DMS79 treated with DMSO at 0.1 percent for 48 hours (cell line): ENCODE results near the gene COBL.

Source experiments
- DNase-seq: peaks from one replicate; lab custom pipeline; 2025; lab: John Stamatoyannopoulos, UW

COBL gene

GRCh38 chr7:51021906-51022570 lies 294.6 kb downstream of the COBL start:
- DNase-seq, result no peak

- DNase-seq, result no peak
Measured at GRCh38 chr7:51020944-51021343, 295.7 kb downstream of the COBL start.

- DNase-seq, result no peak
Measured at GRCh38 chr7:51019891-51020870, 296.4 kb downstream of the COBL start.

- DNase-seq, result no peak
Measured at GRCh38 chr7:51019191-51019844, 297.3 kb downstream of the COBL start.

- no peak for DNase-seq
Measured at GRCh38 chr7:51017576-51018535, 298.8 kb downstream of the COBL start.

- DNase-seq, result no peak
Measured at GRCh38 chr7:51016546-51016945, 300.1 kb downstream of the COBL start.

- DNase-seq, result no peak
Measured at GRCh38 chr7:51015581-51015980, 301.0 kb downstream of the COBL start.

GRCh38 chr7:51014811-51015210 lies 301.8 kb downstream of the COBL start:
- DNase-seq, result no peak

GRCh38 chr7:51013861-51014511 lies 302.6 kb downstream of the COBL start:
- DNase-seq, result no peak

GRCh38 chr7:51013218-51013786 lies 303.3 kb downstream of the COBL start:
- DNase-seq, result no peak

GRCh38 chr7:51012569-51013217 lies 303.9 kb downstream of the COBL start:
- DNase-seq, result no peak

- no peak for DNase-seq
Measured at GRCh38 chr7:51011710-51012350, 304.8 kb downstream of the COBL start.

- no peak for DNase-seq
Measured at GRCh38 chr7:51010534-51010933, 306.1 kb downstream of the COBL start.

- peak; percentile 17 for DNase-seq
Measured at GRCh38 chr7:51009716-51010496, 306.7 kb downstream of the COBL start.

- no peak for DNase-seq
Measured at GRCh38 chr7:51007551-51008505, 308.8 kb downstream of the COBL start.

- no peak for DNase-seq
Measured at GRCh38 chr7:51006483-51007235, 309.9 kb downstream of the COBL start.

- DNase-seq, result no peak
Measured at GRCh38 chr7:51005074-51005473, 311.5 kb downstream of the COBL start.
